ENCODE measurements around the gene STON1.

DNA sequence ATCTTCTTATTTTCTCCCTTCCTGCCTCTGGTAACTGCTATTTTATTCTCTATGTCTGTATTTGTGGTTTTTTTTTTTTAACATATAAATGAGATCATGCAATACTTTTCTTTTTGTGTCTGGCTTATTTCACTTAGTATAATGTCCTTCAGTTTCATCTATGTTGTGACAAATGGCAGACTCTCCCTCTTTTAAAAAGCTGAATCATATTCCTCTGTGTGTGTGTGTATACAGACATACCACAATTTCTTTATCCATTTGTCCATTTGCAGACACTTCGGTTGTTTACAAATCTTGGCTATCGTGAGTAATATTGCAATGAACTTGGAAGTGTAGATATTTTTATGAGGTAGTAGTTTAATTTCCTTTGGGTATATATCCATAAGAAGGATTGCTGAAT lies 94.7 kb downstream of the STON1 start:
- TF ChIP-seq EZH2 (IDR thresholded peaks at IDR 0.05) = no peak
- TF ChIP-seq CTCF (IDR thresholded peaks at IDR 0.05) = no peak
